Measurements from ENCODE around the gene PRDX5.

GRCh38 chr11:64306563-64306875 lies 11.4 kb upstream of the PRDX5 start:
- TF ChIP-seq CTBP1 (IDR thresholded peaks at IDR 0.05; ENCODE audit: borderline replicate concordance) (no peak), ZNF384 (IDR thresholded peaks at IDR 0.05) (no peak)

Measured in HEK293T (cell line).